ENCODE measurements around the gene YJEFN3. TPM values are rescaled to one million over a fixed set of nuclear protein-coding genes. Genes with fewer than 3 reads are reported as not detected.
A peak's percentile ranks its signal among the peaks of the same experiment; 100 is the strongest.

The YJEFN3 gene
- total RNA-seq, 1 donor from 2014 or later = 4.5 TPM

GRCh38 chr19:19549804-19550464, 21.2 kb downstream of the YJEFN3 start:
- DNase-seq (ENCODE audit: low read depth) = no peak

- DNase-seq (ENCODE audit: low read depth) = peak; percentile 38
Measured at GRCh38 chr19:19550485-19550929, 21.8 kb downstream of the YJEFN3 start.

GRCh38 chr19:19550972-19551852, 22.5 kb downstream of the YJEFN3 start:
- DNase-seq (ENCODE audit: low read depth) = no peak

- DNase-seq (ENCODE audit: low read depth) = peak; percentile 93
Measured at GRCh38 chr19:19551853-19552192, 23.1 kb downstream of the YJEFN3 start.

GRCh38 chr19:19552798-19553197, 24.1 kb downstream of the YJEFN3 start:
- DNase-seq (ENCODE audit: low read depth) = peak; percentile 44

- DNase-seq (ENCODE audit: low read depth) = no peak
Measured at GRCh38 chr19:19553670-19554069, 25.0 kb downstream of the YJEFN3 start.

- DNase-seq (ENCODE audit: low read depth) = peak; percentile 44
Measured at GRCh38 chr19:19554074-19555023, 25.6 kb downstream of the YJEFN3 start.

GRCh38 chr19:19558055-19558454, 29.3 kb downstream of the YJEFN3 start:
- DNase-seq (ENCODE audit: low read depth) = no peak

GRCh38 chr19:19558636-19559035, 29.9 kb downstream of the YJEFN3 start:
- DNase-seq (ENCODE audit: low read depth) = no peak

- DNase-seq (ENCODE audit: low read depth) = no peak
Measured at GRCh38 chr19:19559931-19560330, 31.2 kb downstream of the YJEFN3 start.

- no peak for DNase-seq (ENCODE audit: low read depth)
Measured at GRCh38 chr19:19561946-19562664, 33.4 kb downstream of the YJEFN3 start.

- DNase-seq (ENCODE audit: low read depth) = no peak
Measured at GRCh38 chr19:19562665-19563347, 34.1 kb downstream of the YJEFN3 start.

GRCh38 chr19:19563348-19563848, 34.7 kb downstream of the YJEFN3 start:
- no peak for DNase-seq (ENCODE audit: low read depth)

- no peak for DNase-seq (ENCODE audit: low read depth)
Measured at GRCh38 chr19:19566306-19566705, 37.6 kb downstream of the YJEFN3 start.

- DNase-seq (ENCODE audit: low read depth) = no peak
Measured at GRCh38 chr19:19567391-19567790, 38.7 kb downstream of the YJEFN3 start.

- DNase-seq (ENCODE audit: low read depth) = no peak
Measured at GRCh38 chr19:19568802-19569756, 40.4 kb downstream of the YJEFN3 start.

- DNase-seq (ENCODE audit: low read depth) = no peak
Measured at GRCh38 chr19:19570571-19570970, 41.9 kb downstream of the YJEFN3 start.

- DNase-seq (ENCODE audit: low read depth) = no peak
Measured at GRCh38 chr19:19571071-19571786, 42.5 kb downstream of the YJEFN3 start.
